Skin epidermis (tissue), 12 donors: ENCODE data around the gene ITPR3.

Source experiments
- H3K27ac ChIP-seq, 21 experiments: fragments of 200-600 bp; sonication (generic) in 11 of 21; one replicate each; pipeline ENCODE4 v1.5.0; 2020; ENCODE audit warnings: mild to moderate bottlenecking in 3 of 21, inconsistent platforms in 2 of 21, moderate library complexity in 2 of 21
- H3K4me3 ChIP-seq, 7 experiments: fragments of 200-600 bp; sonication (generic) in 2 of 7; one replicate each; pipeline ENCODE4 v1.5.0; 2020; ENCODE audit warnings: inconsistent platforms in 2 of 7, mild to moderate bottlenecking in 2 of 7, moderate library complexity in 1 of 7

ITPR3 gene

GRCh38 chr6:33678233-33678931 lies 57.3 kb downstream of the ITPR3 start:
- no peak overlapping the region for H3K27ac ChIP-seq
- H3K4me3 ChIP-seq: no peak overlapping the region

GRCh38 chr6:33678932-33679490 lies 57.9 kb downstream of the ITPR3 start:
- no peak overlapping the region for H3K4me3 ChIP-seq
- H3K27ac ChIP-seq: no peak overlapping the region

- H3K27ac ChIP-seq: no peak overlapping the region
- no peak overlapping the region for H3K4me3 ChIP-seq
These were observed 58.6 kb downstream of the ITPR3 start for GRCh38 chr6:33679761-33680160.

GRCh38 chr6:33682341-33682740 lies 61.2 kb downstream of the ITPR3 start:
- no peak overlapping the region for H3K4me3 ChIP-seq
- H3K27ac ChIP-seq: peak overlapping the region in 2 of 21 experiments; percentile 39 to 55

GRCh38 chr6:33683051-33683571 lies 62.0 kb downstream of the ITPR3 start:
- H3K27ac ChIP-seq: peak overlapping the region in 8 of 21 experiments; percentile 6 to 67 (median 35)
- H3K4me3 ChIP-seq: no peak overlapping the region

- Histone ChIP-seq H3K27ac (peak overlapping the region in 9 of 21 experiments; percentile 6 to 67 (median 31)), H3K4me3 (no peak overlapping the region)
These were observed 62.7 kb downstream of the ITPR3 start for GRCh38 chr6:33683576-33684427.

- Histone ChIP-seq H3K27ac (peak overlapping the region in 2 of 21 experiments; percentile 17 to 67), H3K4me3 (no peak overlapping the region)
These were observed 63.3 kb downstream of the ITPR3 start for GRCh38 chr6:33684428-33684896.

- no peak overlapping the region for H3K27ac ChIP-seq
- no peak overlapping the region for H3K4me3 ChIP-seq
These were observed 63.9 kb downstream of the ITPR3 start for GRCh38 chr6:33684983-33685382.

GRCh38 chr6:33685411-33686224 lies 64.5 kb downstream of the ITPR3 start:
- Histone ChIP-seq H3K4me3 (no peak overlapping the region), H3K27ac (no peak overlapping the region)

GRCh38 chr6:33686225-33686924 lies 65.3 kb downstream of the ITPR3 start:
- Histone ChIP-seq H3K27ac (no peak overlapping the region), H3K4me3 (no peak overlapping the region)

GRCh38 chr6:33686981-33687975 lies 66.2 kb downstream of the ITPR3 start:
- Histone ChIP-seq H3K27ac (no peak overlapping the region), H3K4me3 (no peak overlapping the region)

- Histone ChIP-seq H3K27ac (no peak overlapping the region), H3K4me3 (no peak overlapping the region)
These were observed 66.9 kb downstream of the ITPR3 start for GRCh38 chr6:33688006-33688405.

GRCh38 chr6:33688451-33689147 lies 67.5 kb downstream of the ITPR3 start:
- Histone ChIP-seq H3K4me3 (no peak overlapping the region), H3K27ac (no peak overlapping the region)

GRCh38 chr6:33689148-33689494 lies 68.0 kb downstream of the ITPR3 start:
- Histone ChIP-seq H3K4me3 (no peak overlapping the region), H3K27ac (no peak overlapping the region)

GRCh38 chr6:33689879-33690278 lies 68.8 kb downstream of the ITPR3 start:
- no peak overlapping the region for H3K4me3 ChIP-seq
- H3K27ac ChIP-seq: no peak overlapping the region

GRCh38 chr6:33690766-33691165 lies 69.6 kb downstream of the ITPR3 start:
- Histone ChIP-seq H3K4me3 (no peak overlapping the region), H3K27ac (peak overlapping the region in 1 of 21 experiments; percentile 7)

- H3K4me3 ChIP-seq: no peak overlapping the region
These were observed 70.4 kb downstream of the ITPR3 start for GRCh38 chr6:33691456-33692077.

More at GRCh38 chr6:33691456-33692077, 70.4 kb downstream of the ITPR3 start:
- peak overlapping the region in 8 of 21 experiments; percentile 73 to 91 (median 82) for H3K27ac ChIP-seq
